Stomach (tissue), 9 donors: Measurements from ENCODE around the gene SEC22C. TPM values are rescaled to one million over a fixed set of nuclear protein-coding genes. Genes with fewer than 3 reads are reported as not detected.

Experiments used
- DNase-seq, 2 donors: peaks; one replicate each; pipeline versions ENCODE4 v3.0.0 to v3.0.0-alpha.2; 2013 to 2019
- H3K27ac ChIP-seq, 5 donors: fragments of 200-600 bp in 4 of 5; sonication (generic) in 4 of 5; one replicate each; pipeline ENCODE4 v1.5.1; 2013 to 2019; ENCODE audit warnings: mild to moderate bottlenecking in 1 of 5, moderate library complexity in 1 of 5
- H3K27me3 ChIP-seq, 3 donors: fragments of 200-600 bp; sonication (generic); one replicate each; pipeline ENCODE4 v1.5.1; 2017 to 2019; ENCODE audit warnings: mixed run types in 1 of 3
- H3K36me3 ChIP-seq, 4 donors: fragments of 200-600 bp; sonication (generic); 1 replicate in 3 of 4; 2 replicates in 1 of 4; pipeline ENCODE4 v1.5.1; 2016 to 2019
- H3K4me1 ChIP-seq, 4 donors: fragments of 200-600 bp; sonication (generic); one replicate each; pipeline ENCODE4 v1.5.1; 2016 to 2019
- H3K4me3 ChIP-seq, 4 donors: fragments of 200-600 bp; sonication (generic) in 3 of 4; one replicate each; pipeline ENCODE4 v1.5.1; 2016 to 2019; ENCODE audit warnings: mild to moderate bottlenecking in 1 of 4
- H3K9me3 ChIP-seq, 4 donors: fragments of 200-600 bp; sonication (generic); one replicate each; pipeline ENCODE4 v1.5.1; 2016 to 2019
- EP300 ChIP-seq: sonication (generic); formaldehyde crosslinking; IDR thresholded peaks from one replicate; pipeline ENCODE4 v1.6.1; 2017; ENCODE audit warnings: antibody characterized with exemption
- POLR2A ChIP-seq, 4 donors: fragments of 450-650 bp; IDR thresholded peaks; one replicate each; pipeline ENCODE4 v1.6.1; 2016; ENCODE audit warnings: antibody characterized with exemption in 4 of 4, control low read depth in 2 of 4, mild to moderate bottlenecking in 1 of 4, moderate library complexity in 1 of 4
- POLR2AphosphoS5 ChIP-seq, 3 donors: sonication (generic); formaldehyde crosslinking; IDR thresholded peaks; one replicate each; pipeline ENCODE4 v1.6.1; 2016; ENCODE audit warnings: antibody characterized with exemption in 3 of 3
- WGBS, 5 donors: extraction: QIAGEN DNeasy Blood & Tissue Kit in 3 of 5; methylation state at CpG; one replicate each; pipeline versions ENCODE4 v1.1.5 to v1.1.7; 2013 to 2018; 5-methylcytosine and 5-hydroxymethylcytosine counted together
- intact Hi-C: fragments of 100-400 bp; cut with DNase I; formaldehyde crosslinking; loops from one replicate; pipeline ENCODE4 v1.15.1; 2023; ENCODE audit warnings: low total_unique reads
- polyA plus RNA-seq, 3 donors: library from polyadenylated mRNA; stranded (reverse); fragments of 200-250 nt; gene quantifications; one replicate each; pipeline ENCODE4 v1.2.3, GENCODE V29; 2013
- total RNA-seq, 5 donors: library from RNA; depleted of rRNA; stranded (reverse); fragments of >200 nt; gene quantifications; one replicate each; pipeline versions ENCODE4 v1.1.0 to v1.2.3, GENCODE V29; 2014 to 2016
- TF ChIP-seq, protein P1 (sequence below), 7 experiments: fragments of 450-650 bp in 4 of 7; fragments of 200-600 bp in 3 of 7; sonication (generic) in 3 of 7; IDR thresholded peaks; one replicate each; pipeline ENCODE4 v1.5.1; 2016 to 2019; ENCODE audit warnings: antibody characterized with exemption in 7 of 7, control low read depth in 2 of 7, mild to moderate bottlenecking in 1 of 7
- donor health status: healthy with polysubstance abuse.
- donor health status: Bipolar disorder and iron deficiency.
- donor health status: healthy.

SEC22C gene
- total and polyA plus RNA-seq, 8 donors: 9.8 to 64.3 (median 28.9) TPM

DNA sequence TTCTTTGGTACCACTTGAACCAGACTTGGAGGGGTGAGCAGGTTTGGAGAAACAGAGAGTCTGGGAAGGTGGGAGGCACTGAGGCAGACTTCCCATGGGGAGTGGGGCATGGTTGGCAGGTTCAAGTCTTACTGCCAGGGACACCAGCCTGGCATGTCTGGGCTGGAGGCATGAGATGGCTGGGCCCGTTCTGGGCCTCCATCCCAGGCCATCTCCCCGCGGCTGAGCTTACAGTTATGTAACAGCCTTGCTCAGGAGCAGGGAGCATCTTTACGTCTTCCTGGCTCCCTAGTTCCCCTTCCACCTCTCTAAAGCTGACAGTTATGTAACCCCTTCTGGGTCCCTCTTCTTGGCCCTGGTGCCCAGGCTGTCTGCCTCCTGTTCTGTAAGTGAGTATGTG lies 66.9 kb downstream of the SEC22C start:
- H3K4me1 ChIP-seq: peaks cover 11 to 40% (median 27%) of the 10 kb centered on the region in 4 donors
- no peaks in the 10 kb centered on the region for H3K9me3 ChIP-seq
- H3K27me3 ChIP-seq: no peaks in the 10 kb centered on the region
- no peak overlapping the region for H3K4me3 ChIP-seq
- H3K27ac ChIP-seq: no peak overlapping the region
- H3K36me3 ChIP-seq: no peaks in the 10 kb centered on the region
- no peak for DNase-seq
- intact Hi-C loops: no loop called here
- TF ChIP-seq POLR2A (IDR thresholded peaks at IDR 0.05) (no peak), POLR2AphosphoS5 (IDR thresholded peaks at IDR 0.05) (no peak), EP300 (no peak)
- TF ChIP-seq, protein P1, sequence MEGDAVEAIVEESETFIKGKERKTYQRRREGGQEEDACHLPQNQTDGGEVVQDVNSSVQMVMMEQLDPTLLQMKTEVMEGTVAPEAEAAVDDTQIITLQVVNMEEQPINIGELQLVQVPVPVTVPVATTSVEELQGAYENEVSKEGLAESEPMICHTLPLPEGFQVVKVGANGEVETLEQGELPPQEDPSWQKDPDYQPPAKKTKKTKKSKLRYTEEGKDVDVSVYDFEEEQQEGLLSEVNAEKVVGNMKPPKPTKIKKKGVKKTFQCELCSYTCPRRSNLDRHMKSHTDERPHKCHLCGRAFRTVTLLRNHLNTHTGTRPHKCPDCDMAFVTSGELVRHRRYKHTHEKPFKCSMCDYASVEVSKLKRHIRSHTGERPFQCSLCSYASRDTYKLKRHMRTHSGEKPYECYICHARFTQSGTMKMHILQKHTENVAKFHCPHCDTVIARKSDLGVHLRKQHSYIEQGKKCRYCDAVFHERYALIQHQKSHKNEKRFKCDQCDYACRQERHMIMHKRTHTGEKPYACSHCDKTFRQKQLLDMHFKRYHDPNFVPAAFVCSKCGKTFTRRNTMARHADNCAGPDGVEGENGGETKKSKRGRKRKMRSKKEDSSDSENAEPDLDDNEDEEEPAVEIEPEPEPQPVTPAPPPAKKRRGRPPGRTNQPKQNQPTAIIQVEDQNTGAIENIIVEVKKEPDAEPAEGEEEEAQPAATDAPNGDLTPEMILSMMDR (IDR thresholded peaks at IDR 0.05): no peak
- WGBS, 5 donors: 78 to 97% (median 91%) methylated on average over 4 of the region's 4 CpGs

DNA sequence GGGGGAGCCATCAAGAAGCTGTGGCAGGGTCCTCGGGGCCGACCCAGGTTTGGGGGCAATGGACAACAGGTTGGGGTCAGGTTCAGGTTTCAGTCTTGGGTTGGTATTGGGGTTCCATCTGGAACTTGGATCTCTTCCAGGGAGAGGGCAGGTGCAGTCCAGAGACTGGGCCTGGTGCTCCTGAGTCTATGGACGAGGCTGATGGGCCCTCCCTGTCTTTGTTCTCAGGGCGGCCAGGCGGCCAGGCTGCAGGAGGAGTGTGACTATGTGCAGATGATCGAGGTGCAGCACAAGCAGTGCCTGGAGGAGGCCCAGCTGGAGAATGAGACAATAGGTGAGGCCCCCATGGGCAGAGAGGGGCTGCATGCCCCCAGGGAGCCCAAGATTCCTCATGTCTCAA lies 68.2 kb downstream of the SEC22C start:
- no peaks in the 10 kb centered on the region for H3K36me3 ChIP-seq
- intact Hi-C loops: no loop called here
- 84 to 95% (median 93%) methylated on average over 4 to 6 of the region's 6 CpGs for WGBS, 5 donors

DNA sequence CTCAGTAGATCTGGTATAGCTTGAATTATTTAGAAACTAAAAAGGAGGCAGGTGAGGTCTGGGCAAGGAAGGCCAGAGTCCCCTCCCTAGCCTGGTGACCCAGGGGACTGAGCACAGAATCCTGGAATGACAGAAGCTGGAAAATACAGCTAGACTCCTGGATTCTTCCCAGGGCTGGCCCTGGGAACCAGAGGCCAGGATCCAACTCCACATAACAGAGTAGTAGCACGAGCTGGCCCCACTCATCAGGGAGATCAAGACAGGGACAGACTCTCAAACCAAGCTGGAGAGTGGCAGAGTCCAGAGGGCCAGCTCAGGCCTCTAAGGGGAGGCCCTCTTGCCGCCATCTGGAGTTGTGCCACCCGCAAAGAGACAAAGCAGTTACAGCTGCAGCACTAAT lies 68.6 kb downstream of the SEC22C start:
- no peaks in the 10 kb centered on the region for H3K27me3 ChIP-seq
- intact Hi-C loops: no loop called here
- no peaks in the 10 kb centered on the region for H3K9me3 ChIP-seq
- WGBS, 5 donors: 84 to 100% (median 98%) methylated on average over 2 to 3 of the region's 3 CpGs
- no peak for DNase-seq
- no peak overlapping the region for H3K27ac ChIP-seq
- H3K4me1 ChIP-seq: peaks cover 12 to 50% (median 29%) of the 10 kb centered on the region in 4 donors
- TF ChIP-seq POLR2AphosphoS5 (IDR thresholded peaks at IDR 0.05): no peak
- TF ChIP-seq POLR2A (IDR thresholded peaks at IDR 0.05): no peak
- no peak for TF ChIP-seq EP300
- TF ChIP-seq, protein P1 (IDR thresholded peaks at IDR 0.05): no peak
- no peaks in the 10 kb centered on the region for H3K36me3 ChIP-seq
- H3K4me3 ChIP-seq: no peak overlapping the region

More for the DNA sequence above, 68.2 kb downstream of the SEC22C start:
- no peak for DNase-seq
- no peaks in the 10 kb centered on the region for H3K9me3 ChIP-seq
- H3K4me1 ChIP-seq: peaks cover 12 to 46% (median 29%) of the 10 kb centered on the region in 4 donors
- no peak for TF ChIP-seq POLR2AphosphoS5 (IDR thresholded peaks at IDR 0.05)
- no peak for TF ChIP-seq EP300
- TF ChIP-seq, protein P1 (IDR thresholded peaks at IDR 0.05): no peak
- TF ChIP-seq POLR2A (IDR thresholded peaks at IDR 0.05): no peak
- no peak overlapping the region for H3K27ac ChIP-seq
- H3K27me3 ChIP-seq: no peaks in the 10 kb centered on the region
- no peak overlapping the region for H3K4me3 ChIP-seq

DNA sequence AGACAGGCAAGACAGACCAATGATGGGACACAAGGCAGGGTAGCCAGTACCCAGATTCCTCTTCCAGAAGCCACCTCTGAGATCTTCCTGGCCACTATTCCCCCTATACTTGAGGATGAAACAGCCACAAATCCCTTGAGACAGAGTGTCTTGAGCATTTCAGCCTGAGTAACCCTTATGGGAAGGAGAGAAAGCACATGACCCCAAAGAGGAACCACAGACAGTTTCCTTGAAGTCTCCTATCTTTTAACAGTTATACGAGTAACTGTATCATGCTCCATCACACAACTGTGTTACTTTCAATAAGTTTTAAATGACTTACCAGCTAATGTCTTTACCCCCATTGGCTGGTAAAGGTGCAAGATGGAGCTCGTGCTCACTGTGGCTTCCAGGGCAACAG lies 70.0 kb downstream of the SEC22C start:
- DNase-seq: no peak
- TF ChIP-seq POLR2AphosphoS5 (IDR thresholded peaks at IDR 0.05) (no peak), EP300 (no peak), POLR2A (IDR thresholded peaks at IDR 0.05) (no peak)
- TF ChIP-seq, protein P1 (IDR thresholded peaks at IDR 0.05): no peak
- intact Hi-C loops: no loop called here
- Histone ChIP-seq H3K27me3 (no peaks in the 10 kb centered on the region), H3K36me3 (no peaks in the 10 kb centered on the region), H3K27ac (no peak overlapping the region), H3K4me1 (peaks cover 12 to 56% (median 28%) of the 10 kb centered on the region in 4 donors), H3K9me3 (no peaks in the 10 kb centered on the region), H3K4me3 (no peak overlapping the region)
- 83 to 92% (median 90%) methylated on average over 2 of the region's 2 CpGs for WGBS, 5 donors
